Measurements from ENCODE around the gene RHBDD1. TPM values are rescaled to one million over a fixed set of nuclear protein-coding genes. Genes with fewer than 3 reads are reported as not detected.

RHBDD1 gene
- total RNA-seq, 1 donor, result 38.9 TPM

GRCh38 chr2:226983895-226984749, 148.3 kb downstream of the RHBDD1 start:
- no peak for DNase-seq (ENCODE audit: low read depth)
- no peak overlapping the region for H3K4me3 ChIP-seq (ENCODE audit: low read depth, low read length)
- no peak for TF ChIP-seq CTCF (IDR thresholded peaks at IDR 0.05; ENCODE audit: insufficient read depth, low read depth, low read length)

- no peak overlapping the region for H3K4me3 ChIP-seq (ENCODE audit: low read depth, low read length)
- peak; percentile 90 for DNase-seq (ENCODE audit: low read depth)
- peak; percentile 70 for TF ChIP-seq CTCF (IDR thresholded peaks at IDR 0.05; ENCODE audit: insufficient read depth, low read depth, low read length)
Measured at GRCh38 chr2:226984750-226985582, 149.1 kb downstream of the RHBDD1 start.

- no peak overlapping the region for H3K4me3 ChIP-seq (ENCODE audit: low read depth, low read length)
- TF ChIP-seq CTCF (IDR thresholded peaks at IDR 0.05; ENCODE audit: insufficient read depth, low read depth, low read length), result no peak
- DNase-seq (ENCODE audit: low read depth), result no peak
Measured at GRCh38 chr2:226985583-226985946, 149.7 kb downstream of the RHBDD1 start.

- TF ChIP-seq CTCF (IDR thresholded peaks at IDR 0.05; ENCODE audit: insufficient read depth, low read depth, low read length), result no peak
- H3K4me3 ChIP-seq (ENCODE audit: low read depth, low read length), result no peak overlapping the region
- DNase-seq (ENCODE audit: low read depth), result no peak
Measured at GRCh38 chr2:226991663-226992062, 155.8 kb downstream of the RHBDD1 start.

GRCh38 chr2:226993171-226993570, 157.3 kb downstream of the RHBDD1 start:
- TF ChIP-seq CTCF (IDR thresholded peaks at IDR 0.05; ENCODE audit: insufficient read depth, low read depth, low read length), result no peak
- no peak for DNase-seq (ENCODE audit: low read depth)
- no peak overlapping the region for H3K4me3 ChIP-seq (ENCODE audit: low read depth, low read length)

- TF ChIP-seq CTCF (IDR thresholded peaks at IDR 0.05; ENCODE audit: insufficient read depth, low read depth, low read length), result no peak
- H3K4me3 ChIP-seq (ENCODE audit: low read depth, low read length), result no peak overlapping the region
- no peak for DNase-seq (ENCODE audit: low read depth)
Measured at GRCh38 chr2:226994775-226995174, 158.9 kb downstream of the RHBDD1 start.

Data from fibroblast of villous mesenchyme (primary cell).